ENCODE measurements around the gene NUDT7. TPM values are rescaled to one million over a fixed set of nuclear protein-coding genes. Genes with fewer than 3 reads are reported as not detected.

The NUDT7 gene
- total RNA-seq, 1 donor from 2014 or later: 1.8 TPM

DNA sequence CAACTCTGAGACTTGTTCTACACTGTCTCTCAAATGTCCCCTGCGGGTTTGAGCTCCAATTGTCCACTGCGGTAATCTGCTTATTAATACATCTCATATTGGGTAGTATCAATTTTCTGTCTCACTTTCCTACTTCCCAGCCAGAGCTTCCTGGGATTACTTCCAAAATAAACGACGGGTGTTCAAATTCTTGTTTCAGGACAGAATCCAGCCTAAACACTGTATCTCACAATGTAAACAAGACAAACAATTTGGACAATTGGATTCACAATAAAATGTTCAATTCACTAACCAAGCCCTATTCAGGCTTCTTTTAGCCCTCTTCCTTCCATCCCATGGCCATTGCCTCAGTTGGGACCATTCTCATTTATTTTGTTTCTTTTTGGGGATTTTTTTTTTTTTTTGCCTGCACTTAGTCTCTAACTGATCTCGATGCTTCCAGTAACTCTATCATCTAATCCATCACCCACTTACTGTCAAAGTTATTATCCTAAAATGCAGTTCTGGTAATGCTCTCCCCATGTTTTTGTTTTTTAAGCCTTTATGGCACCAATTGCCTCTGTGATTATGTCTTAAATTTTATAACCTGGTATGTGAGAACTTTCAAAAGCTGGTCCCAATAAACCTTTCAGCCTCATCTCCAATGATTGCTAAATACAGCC lies 64.0 kb downstream of the NUDT7 start:
- TF ChIP-seq, protein P1, sequence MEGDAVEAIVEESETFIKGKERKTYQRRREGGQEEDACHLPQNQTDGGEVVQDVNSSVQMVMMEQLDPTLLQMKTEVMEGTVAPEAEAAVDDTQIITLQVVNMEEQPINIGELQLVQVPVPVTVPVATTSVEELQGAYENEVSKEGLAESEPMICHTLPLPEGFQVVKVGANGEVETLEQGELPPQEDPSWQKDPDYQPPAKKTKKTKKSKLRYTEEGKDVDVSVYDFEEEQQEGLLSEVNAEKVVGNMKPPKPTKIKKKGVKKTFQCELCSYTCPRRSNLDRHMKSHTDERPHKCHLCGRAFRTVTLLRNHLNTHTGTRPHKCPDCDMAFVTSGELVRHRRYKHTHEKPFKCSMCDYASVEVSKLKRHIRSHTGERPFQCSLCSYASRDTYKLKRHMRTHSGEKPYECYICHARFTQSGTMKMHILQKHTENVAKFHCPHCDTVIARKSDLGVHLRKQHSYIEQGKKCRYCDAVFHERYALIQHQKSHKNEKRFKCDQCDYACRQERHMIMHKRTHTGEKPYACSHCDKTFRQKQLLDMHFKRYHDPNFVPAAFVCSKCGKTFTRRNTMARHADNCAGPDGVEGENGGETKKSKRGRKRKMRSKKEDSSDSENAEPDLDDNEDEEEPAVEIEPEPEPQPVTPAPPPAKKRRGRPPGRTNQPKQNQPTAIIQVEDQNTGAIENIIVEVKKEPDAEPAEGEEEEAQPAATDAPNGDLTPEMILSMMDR (IDR thresholded peaks at IDR 0.05; ENCODE audit: insufficient read depth, low read length, severe bottlenecking): no peak
- Histone ChIP-seq H3K36me3 (ENCODE audit: control insufficient read depth, insufficient read depth, low read length) (no peaks in the 10 kb centered on the region), H3K4me3 (ENCODE audit: low read depth, low read length) (no peak overlapping the region), H3K27me3 (ENCODE audit: control insufficient read depth, insufficient read depth, low read length) (peaks cover 24% of the 10 kb centered on the region)
- DNase-seq (ENCODE audit: low read depth) (no peak), FAIRE-seq (no peak)

DNA sequence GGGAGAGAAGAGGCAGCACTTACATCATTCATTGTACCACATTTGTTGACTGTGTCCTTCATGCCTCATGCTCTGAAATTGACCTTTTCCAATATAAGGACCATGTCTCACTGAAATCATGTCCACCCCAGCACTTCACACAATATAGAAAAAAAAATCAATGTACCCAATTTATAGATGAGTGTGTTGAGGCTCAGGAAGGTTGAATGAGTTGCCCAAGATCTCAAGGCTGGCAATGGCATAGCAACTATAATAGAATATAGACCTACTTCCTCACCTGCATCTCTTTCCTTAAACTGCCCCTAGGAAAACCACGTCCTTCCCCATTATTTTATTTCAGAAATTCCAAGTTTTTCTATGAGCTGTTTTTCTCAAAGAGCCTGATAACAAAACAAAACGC lies 65.1 kb downstream of the NUDT7 start:
- peaks cover 24% of the 10 kb centered on the region for H3K27me3 ChIP-seq (ENCODE audit: control insufficient read depth, insufficient read depth, low read length)
- no peaks in the 10 kb centered on the region for H3K36me3 ChIP-seq (ENCODE audit: control insufficient read depth, insufficient read depth, low read length)
- DNase-seq (ENCODE audit: low read depth): no peak
- no peak overlapping the region for H3K4me3 ChIP-seq (ENCODE audit: low read depth, low read length)
- no peak for FAIRE-seq
- TF ChIP-seq, protein P1 (IDR thresholded peaks at IDR 0.05; ENCODE audit: insufficient read depth, low read length, severe bottlenecking): no peak

DNA sequence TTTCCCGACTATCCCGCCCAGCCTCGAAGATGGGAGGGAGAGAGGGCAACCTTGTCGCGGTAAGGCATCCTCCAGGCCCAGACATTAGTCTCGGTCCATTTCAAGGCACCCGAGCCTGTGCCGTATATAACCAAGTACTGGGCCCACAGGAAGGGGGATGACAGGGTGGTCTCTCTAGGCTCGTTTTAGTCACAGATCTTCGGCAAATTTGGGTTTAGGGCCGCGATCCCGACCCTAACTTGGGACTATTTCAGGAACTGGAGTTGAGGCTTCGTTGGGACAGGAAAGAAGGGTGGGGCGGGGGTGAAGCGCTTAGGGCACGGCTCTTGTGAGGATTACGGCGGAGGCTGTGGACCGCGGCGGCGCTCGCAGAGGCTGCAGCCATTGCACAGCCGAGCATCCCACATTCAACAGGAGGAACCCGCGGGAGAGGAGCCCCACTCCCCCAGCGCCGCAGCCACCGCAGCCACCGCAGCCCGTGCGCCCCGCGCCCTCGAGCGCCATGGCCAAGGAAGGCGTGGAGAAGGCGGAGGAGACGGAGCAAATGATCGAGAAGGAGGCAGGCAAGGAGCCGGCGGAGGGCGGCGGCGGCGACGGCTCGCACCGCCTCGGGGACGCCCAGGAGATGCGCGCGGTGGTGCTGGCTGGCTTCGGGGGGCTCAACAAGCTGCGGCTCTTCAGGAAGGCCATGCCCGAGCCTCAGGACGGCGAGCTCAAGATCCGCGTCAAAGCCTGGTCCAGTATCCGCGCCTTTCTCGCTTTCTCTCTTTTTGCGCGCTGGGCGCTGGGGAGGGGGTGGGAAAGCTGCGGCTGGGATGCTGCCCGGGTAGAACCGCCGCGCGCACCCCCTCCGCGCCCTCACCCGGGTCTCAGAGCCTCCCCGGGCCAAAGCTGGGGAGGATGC lies 66.1 kb downstream of the NUDT7 start, which contains the start of gene VAT1L:
Gene VAT1L, plus strand, starts transcription at position 384 of the 904 bp plus-strand sequence. Its CDS starts 119 bp downstream, at position 503.
- DNase-seq (ENCODE audit: low read depth) (peak; percentile 5), FAIRE-seq (no peak)
- Histone ChIP-seq H3K27me3 (ENCODE audit: control insufficient read depth, insufficient read depth, low read length) (peaks cover 24% of the 10 kb centered on the region), H3K4me3 (ENCODE audit: low read depth, low read length) (peak within 1 kb of the TSS; percentile 4), H3K36me3 (ENCODE audit: control insufficient read depth, insufficient read depth, low read length) (no peaks in the 10 kb centered on the region)
- TF ChIP-seq, protein P1 (IDR thresholded peaks at IDR 0.05; ENCODE audit: insufficient read depth, low read length, severe bottlenecking): no peak

DNA sequence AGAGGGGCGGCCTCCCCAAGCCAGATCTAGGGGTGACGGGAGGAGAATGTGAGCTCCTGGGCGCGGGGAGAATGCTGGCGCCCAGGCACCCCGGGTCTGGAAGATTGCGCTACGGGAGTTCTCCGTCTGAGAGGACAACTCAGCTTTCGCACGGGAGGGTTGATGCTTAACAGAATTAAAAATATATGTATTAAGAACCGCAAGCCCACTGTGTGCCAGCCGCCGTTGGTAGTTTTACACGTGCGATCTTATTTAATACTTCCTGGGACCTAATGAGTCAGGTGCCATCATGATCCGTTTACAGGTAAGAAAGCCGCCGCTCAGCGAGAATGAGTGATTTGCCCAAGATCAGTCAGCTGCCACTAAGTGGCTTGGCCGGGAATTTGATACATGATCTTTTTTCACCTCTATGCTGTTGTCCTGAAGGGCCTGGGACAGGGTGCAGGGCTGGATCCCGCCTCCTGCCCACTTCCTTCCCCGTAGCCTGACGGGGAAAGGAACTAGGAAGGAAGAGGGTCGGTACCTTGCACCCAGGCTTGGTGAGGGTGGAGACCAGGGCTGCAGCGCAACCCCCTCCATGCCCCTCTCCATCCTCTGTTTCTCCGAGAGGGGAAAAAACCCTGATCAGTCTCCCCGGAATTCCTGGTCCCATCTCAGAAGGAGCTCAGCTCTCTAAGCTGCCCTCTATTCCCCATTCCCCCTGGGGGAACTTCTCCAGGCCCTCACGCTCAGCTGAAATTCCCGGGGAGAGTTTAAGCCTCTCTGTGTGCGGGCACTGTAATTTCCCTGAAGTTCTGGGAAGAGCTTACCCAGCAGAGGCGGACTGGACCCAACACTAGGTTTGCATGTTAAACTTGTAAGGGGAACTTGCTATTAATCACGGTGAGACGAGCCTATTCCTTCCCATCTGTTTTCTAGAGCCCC lies 67.0 kb downstream of the NUDT7 start:
- TF ChIP-seq, protein P1 (IDR thresholded peaks at IDR 0.05; ENCODE audit: insufficient read depth, low read length, severe bottlenecking): no peak
- DNase-seq (ENCODE audit: low read depth): no peak
- no peak for FAIRE-seq
- H3K36me3 ChIP-seq (ENCODE audit: control insufficient read depth, insufficient read depth, low read length): no peaks in the 10 kb centered on the region
- no peak overlapping the region for H3K4me3 ChIP-seq (ENCODE audit: low read depth, low read length)
- peaks cover 24% of the 10 kb centered on the region for H3K27me3 ChIP-seq (ENCODE audit: control insufficient read depth, insufficient read depth, low read length)

DNA sequence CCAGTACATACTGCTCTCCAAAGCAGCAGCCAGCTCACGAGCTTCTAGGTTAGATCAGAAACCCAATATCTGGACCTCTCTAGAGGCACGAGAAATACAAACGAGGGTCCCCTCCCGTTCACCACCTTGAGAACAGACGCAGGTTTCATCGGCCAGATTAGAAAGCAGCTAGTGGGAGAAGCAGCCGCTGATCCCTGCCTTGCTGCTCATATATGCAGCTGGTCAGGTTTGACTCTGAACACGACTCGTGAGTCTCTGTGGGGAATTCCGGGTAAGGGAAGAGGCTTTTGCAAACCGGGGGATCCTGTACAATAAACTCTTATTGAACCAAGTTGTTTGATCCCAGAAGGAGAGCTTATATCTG lies 67.7 kb downstream of the NUDT7 start:
- Histone ChIP-seq H3K4me3 (ENCODE audit: low read depth, low read length) (no peak overlapping the region), H3K27me3 (ENCODE audit: control insufficient read depth, insufficient read depth, low read length) (peaks cover 24% of the 10 kb centered on the region), H3K36me3 (ENCODE audit: control insufficient read depth, insufficient read depth, low read length) (no peaks in the 10 kb centered on the region)
- FAIRE-seq (no peak), DNase-seq (ENCODE audit: low read depth) (no peak)
- TF ChIP-seq, protein P1 (IDR thresholded peaks at IDR 0.05; ENCODE audit: insufficient read depth, low read length, severe bottlenecking): no peak
